ENCODE data around the gene KCNH8.
"Not testable (repeated sequence)": the region's sequence is repeated elsewhere in the genome, so short reads cannot be mapped to it uniquely, and the experiment has no call there.

DNA sequence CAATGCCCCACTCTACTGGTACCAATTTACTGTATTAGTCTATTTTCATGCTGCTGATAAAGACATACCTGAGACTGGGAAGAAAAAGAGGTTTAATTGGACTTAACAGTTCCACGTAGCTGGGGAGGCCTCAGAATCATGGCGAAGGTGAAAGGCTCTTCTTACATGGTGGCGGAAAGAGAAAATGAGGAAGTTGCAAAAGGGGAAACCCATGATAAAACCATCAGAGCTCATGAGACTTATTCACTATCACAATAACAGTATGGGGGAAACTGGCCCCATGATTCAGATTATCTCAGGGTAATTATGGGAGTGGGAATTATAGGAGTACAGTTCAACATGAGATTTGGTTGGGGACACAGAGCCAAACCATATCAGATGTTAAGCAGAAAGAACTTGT is 81.6 kb downstream of the KCNH8 start:
- TF ChIP-seq EZH2 (IDR thresholded peaks at IDR 0.05; ENCODE audit: insufficient read depth, poor library complexity, severe bottlenecking); EZH2phosphoT487 (IDR thresholded peaks at IDR 0.05; ENCODE audit: insufficient read depth, low read depth): not testable (repeated sequence)
